ENCODE results near the gene PRM1. TPM values are rescaled to one million over a fixed set of nuclear protein-coding genes. Genes with fewer than 3 reads are reported as not detected.

Gene PRM1
- total and polyA plus RNA-seq, 2 of the 8 experiments (the other 6 are each of a cell fraction or from before 2014, with no cell fraction given), result 0.54 to 0.82 TPM

GRCh38 chr16:11301645-11302501 is 20.7 kb upstream of the PRM1 start:
- 77% methylated on average over 4 of the region's 4 CpGs; no CpG with 5 or more reads in 1 of the 2 experiments for WGBS, 2 experiments (ENCODE audit: extremely low coverage in 1 of 2, insufficient coverage in 1 of 2, insufficient read length in 1 of 2, insufficient replicate concordance in 2 of 2, low coverage in 1 of 2, low lambda C conversion rate in 2 of 2, missing lambda C conversion rate in 1 of 2)
- TF ChIP-seq BCL11A (IDR thresholded peaks at IDR 0.05; ENCODE audit: low read depth in 2 of 2, low read length in 2 of 2), result no peak
- TF ChIP-seq JUN (IDR thresholded peaks at IDR 0.05; ENCODE audit: low read depth, low read length), result no peak
- no peak for TF ChIP-seq SP2 (IDR thresholded peaks at IDR 0.05; ENCODE audit: low read length)
- no peak for TF ChIP-seq CEBPB (IDR thresholded peaks at IDR 0.05; ENCODE audit: low read depth, low read length)
- no peak for TF ChIP-seq POU5F1 (IDR thresholded peaks at IDR 0.05; ENCODE audit: low read depth, low read length)
- no peak for TF ChIP-seq SRF (IDR thresholded peaks at IDR 0.05; ENCODE audit: low read depth, low read length)
- TF ChIP-seq MAX (IDR thresholded peaks at IDR 0.05), result no peak
- TF ChIP-seq EGR1 (IDR thresholded peaks at IDR 0.05; ENCODE audit: borderline replicate concordance, low read depth, low read length), result no peak
- TF ChIP-seq, protein P1, sequence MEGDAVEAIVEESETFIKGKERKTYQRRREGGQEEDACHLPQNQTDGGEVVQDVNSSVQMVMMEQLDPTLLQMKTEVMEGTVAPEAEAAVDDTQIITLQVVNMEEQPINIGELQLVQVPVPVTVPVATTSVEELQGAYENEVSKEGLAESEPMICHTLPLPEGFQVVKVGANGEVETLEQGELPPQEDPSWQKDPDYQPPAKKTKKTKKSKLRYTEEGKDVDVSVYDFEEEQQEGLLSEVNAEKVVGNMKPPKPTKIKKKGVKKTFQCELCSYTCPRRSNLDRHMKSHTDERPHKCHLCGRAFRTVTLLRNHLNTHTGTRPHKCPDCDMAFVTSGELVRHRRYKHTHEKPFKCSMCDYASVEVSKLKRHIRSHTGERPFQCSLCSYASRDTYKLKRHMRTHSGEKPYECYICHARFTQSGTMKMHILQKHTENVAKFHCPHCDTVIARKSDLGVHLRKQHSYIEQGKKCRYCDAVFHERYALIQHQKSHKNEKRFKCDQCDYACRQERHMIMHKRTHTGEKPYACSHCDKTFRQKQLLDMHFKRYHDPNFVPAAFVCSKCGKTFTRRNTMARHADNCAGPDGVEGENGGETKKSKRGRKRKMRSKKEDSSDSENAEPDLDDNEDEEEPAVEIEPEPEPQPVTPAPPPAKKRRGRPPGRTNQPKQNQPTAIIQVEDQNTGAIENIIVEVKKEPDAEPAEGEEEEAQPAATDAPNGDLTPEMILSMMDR (IDR thresholded peaks at IDR 0.05; ENCODE audit: control extremely low read depth in 1 of 3, insufficient read depth in 1 of 3, low read depth in 1 of 3, low read length in 3 of 3), result no peak

More at GRCh38 chr16:11301645-11302501, 20.7 kb upstream of the PRM1 start:
- no peak overlapping the region for H3K23ac ChIP-seq (ENCODE audit: insufficient read length)
- no peak overlapping the region; the same call in 1 of the 2 replicates for H2BK15ac ChIP-seq (ENCODE audit: low read length)
- H3K4me1 ChIP-seq (replicated peaks in 1 of 4; ENCODE audit: control insufficient read depth in 3 of 4, insufficient read depth in 4 of 4, low read length in 3 of 4), result peaks cover 5 to 9% (median 7%) of the 10 kb centered on the region in 4 experiments
- no peak overlapping the region for H3K4me2 ChIP-seq (ENCODE audit: insufficient read depth in 1 of 2, low read depth in 2 of 2, low read length in 2 of 2)
- H3K56ac ChIP-seq (replicated peaks; ENCODE audit: insufficient read length, low read depth, low read length), result no peak overlapping the region
- H4K91ac ChIP-seq (replicated peaks; ENCODE audit: insufficient read length, low read length), result no peak overlapping the region
- CTCF ChIA-PET (ENCODE audit: partially characterized antibody), result interaction anchor here (0.8 to 1.2 kb wide), 3 partner anchors 24 to 55 kb away, joined by 3 to 5 read pairs (median 3); no protein-coding TSS in a partner anchor
- no peak overlapping the region for H2AK5ac ChIP-seq (ENCODE audit: low read depth, low read length)
- no peaks in the 10 kb centered on the region for H3K36me3 ChIP-seq (ENCODE audit: control insufficient read depth in 2 of 4, insufficient read depth in 4 of 4, low read length in 3 of 4)
- no peaks in the 10 kb centered on the region for H3K79me1 ChIP-seq (ENCODE audit: low read depth, low read length)
- 0 out of 2 replicates have a peak overlapping the region, but pooled peaks have one; percentile 11 for H2BK20ac ChIP-seq (ENCODE audit: low read length)
- no peak overlapping the region for H4K8ac ChIP-seq (ENCODE audit: extremely low read depth, insufficient read depth, low read length)
- H3K9ac ChIP-seq (replicated peaks in 1 of 4; ENCODE audit: extremely low read depth in 1 of 4, low read depth in 3 of 4, low read length in 3 of 4), result no peak overlapping the region
- H4K5ac ChIP-seq (ENCODE audit: insufficient read length, low read depth, low read length), result no peak overlapping the region
- H2AFZ ChIP-seq (ENCODE audit: low read length), result no peak overlapping the region
- H3K23me2 ChIP-seq (ENCODE audit: low read depth, low read length), result no peaks in the 10 kb centered on the region
- H3K4me3 ChIP-seq (ENCODE audit: extremely low read depth in 1 of 4, insufficient read depth in 2 of 4, low read depth in 3 of 4, low read length in 4 of 4), result no peak overlapping the region
- H4K20me1 ChIP-seq (replicated peaks in 1 of 2; ENCODE audit: control insufficient read depth in 1 of 2, insufficient read depth in 2 of 2, low read length in 2 of 2), result no peaks in the 10 kb centered on the region
- no peak overlapping the region for H2BK12ac ChIP-seq (ENCODE audit: low read depth, low read length)
- H2BK120ac ChIP-seq (replicated peaks; ENCODE audit: low read depth, low read length), result no peak overlapping the region
- no peak overlapping the region for H3K18ac ChIP-seq (ENCODE audit: extremely low read depth, low read length)
- no peak overlapping the region for H3K27ac ChIP-seq (ENCODE audit: low read depth, low read length)
- no peak for DNase-seq (ENCODE audit: low read depth in 1 of 2, low spot score in 2 of 2)
- no peak overlapping the region for H3K14ac ChIP-seq (ENCODE audit: insufficient read length)
- H3K4ac ChIP-seq (replicated peaks; ENCODE audit: insufficient read length, low read depth, low read length), result no peak overlapping the region
- no peaks in the 10 kb centered on the region for H3K79me2 ChIP-seq (ENCODE audit: control insufficient read depth in 1 of 2, insufficient read depth in 2 of 2, low read length in 2 of 2)
- no peaks in the 10 kb centered on the region for H3K9me3 ChIP-seq (ENCODE audit: insufficient read depth in 2 of 2, low read depth in 1 of 2, low read length in 1 of 2)
- POLR2A ChIA-PET (ENCODE audit: partially characterized antibody), result interaction anchor here (3.4 kb wide), 1 partner anchor 46 kb away, joined by 12 read pairs; the partner anchor contains the start of gene SOCS1
- FAIRE-seq, result no peak
- no peak overlapping the region for H2BK5ac ChIP-seq (ENCODE audit: low read depth, low read length)
- no peaks in the 10 kb centered on the region for H3K27me3 ChIP-seq (replicated peaks in 1 of 4; ENCODE audit: control insufficient read depth in 3 of 4, extremely low read depth in 1 of 4, insufficient read depth in 3 of 4, low read length in 3 of 4)

Data from H1 (cell line).